Neuronal stem cell (in vitro differentiated cells): ENCODE measurements around the gene ATR.

Experiments
- DNase-seq: peaks from one replicate; pipeline ENCODE4 v3.0.0-alpha.2; 2013; ENCODE audit warnings: low spot score
- H2AFZ ChIP-seq: one replicate; pipeline ENCODE4 v1.6.1; 2013; ENCODE audit warnings: mild to moderate bottlenecking, low read length, inconsistent platforms
- H2AK5ac ChIP-seq: 2 replicates; pipeline ENCODE4 v1.6.1; 2013; ENCODE audit warnings: low read depth, mild to moderate bottlenecking, inconsistent platforms, low read length, moderate library complexity, mixed read lengths
- H2BK120ac ChIP-seq: 2 replicates; pipeline ENCODE4 v1.6.1; 2013; ENCODE audit warnings: low read depth, mild to moderate bottlenecking, inconsistent platforms, low read length, moderate library complexity, mixed read lengths
- H2BK12ac ChIP-seq: one replicate; pipeline ENCODE4 v1.6.1; 2013; ENCODE audit warnings: low read length, inconsistent platforms
- H2BK15ac ChIP-seq: 2 replicates; pipeline ENCODE4 v1.6.1; 2013; ENCODE audit warnings: mild to moderate bottlenecking, low read length, inconsistent platforms, mixed read lengths
- H2BK5ac ChIP-seq: one replicate; pipeline ENCODE4 v1.6.1; 2013; ENCODE audit warnings: inconsistent platforms, mild to moderate bottlenecking, low read length, moderate library complexity
- H3K14ac ChIP-seq: one replicate; pipeline ENCODE4 v1.6.1; 2013; ENCODE audit warnings: low read length, inconsistent platforms
- H3K18ac ChIP-seq: 2 replicates; pipeline ENCODE4 v1.6.1; 2013; ENCODE audit warnings: low read length, inconsistent platforms
- H3K23ac ChIP-seq: 2 replicates; pipeline ENCODE4 v1.6.1; 2013; ENCODE audit warnings: low read depth, mild to moderate bottlenecking, mixed read lengths, low read length, inconsistent platforms; ENCODE audit not compliant: poor library complexity
- H3K27ac ChIP-seq: replicated peaks from 3 replicates; pipeline ENCODE4 v1.5.1; 2013; ENCODE audit warnings: low read length, inconsistent platforms
- H3K27me3 ChIP-seq, 3 experiments: 2 replicates each; pipeline ENCODE4 v1.6.1; 2013; ENCODE audit warnings: low read length in 3 of 3, mild to moderate bottlenecking in 2 of 3, inconsistent platforms in 1 of 3, low read depth in 1 of 3, mixed read lengths in 1 of 3, moderate library complexity in 1 of 3; ENCODE audit not compliant: control insufficient read depth in 3 of 3, insufficient read depth in 3 of 3
- H3K36me3 ChIP-seq, 2 donors: replicated peaks in 1 of 2; 2 replicates each; pipeline ENCODE4 v1.6.1; 2013; ENCODE audit warnings: low read length in 2 of 2; ENCODE audit not compliant: control insufficient read depth in 2 of 2, insufficient read depth in 2 of 2
- H3K4ac ChIP-seq: 2 replicates; pipeline ENCODE4 v1.6.1; 2013; ENCODE audit warnings: inconsistent platforms, mild to moderate bottlenecking, low read length, moderate library complexity
- H3K4me1 ChIP-seq, 2 donors: 1 replicate in 1 of 2; 2 replicates in 1 of 2; pipeline ENCODE4 v1.6.1; 2013; ENCODE audit warnings: low read length in 2 of 2, low read depth in 1 of 2; ENCODE audit not compliant: control insufficient read depth in 2 of 2, insufficient read depth in 1 of 2
- H3K4me2 ChIP-seq: one replicate; pipeline ENCODE4 v1.6.1; 2013; ENCODE audit warnings: mild to moderate bottlenecking, low read length, inconsistent platforms; ENCODE audit not compliant: insufficient read depth, poor library complexity, severe bottlenecking
- H3K4me3 ChIP-seq, 2 donors: 2 replicates each; pipeline ENCODE4 v1.5.1; 2013; ENCODE audit warnings: low read length in 2 of 2, mild to moderate bottlenecking in 2 of 2, inconsistent platforms in 1 of 2, moderate library complexity in 1 of 2
- H3K79me1 ChIP-seq: one replicate; pipeline ENCODE4 v1.6.1; 2013; ENCODE audit warnings: low read depth, mild to moderate bottlenecking, inconsistent platforms, low read length, moderate library complexity
- H3K9ac ChIP-seq: one replicate; pipeline ENCODE4 v1.6.1; 2013; ENCODE audit warnings: mild to moderate bottlenecking, low read depth, low read length, inconsistent platforms; ENCODE audit not compliant: poor library complexity
- H3K9me3 ChIP-seq, 2 donors: replicated peaks in 1 of 2; 2 replicates each; pipeline versions ENCODE3 to v1.6.1; 2013; ENCODE audit warnings: low read length in 2 of 2, mild to moderate bottlenecking in 2 of 2, inconsistent platforms in 1 of 2, low read depth in 1 of 2, mixed read lengths in 1 of 2, moderate library complexity in 1 of 2; ENCODE audit not compliant: control insufficient read depth in 2 of 2, insufficient read depth in 1 of 2
- H4K8ac ChIP-seq: one replicate; pipeline ENCODE4 v1.6.1; 2013; ENCODE audit warnings: low read depth, mild to moderate bottlenecking, inconsistent platforms, low read length, moderate library complexity
- H4K91ac ChIP-seq: one replicate; pipeline ENCODE4 v1.6.1; 2013; ENCODE audit warnings: low read length, low read depth, mild to moderate bottlenecking, inconsistent platforms; ENCODE audit not compliant: poor library complexity
- whole genome bisulfite sequencing, 2 donors: extraction: QIAGEN DNeasy Blood & Tissue Kit; methylation state at CpG; one replicate each; pipeline ENCODE4 v1.1.7; 2013; ENCODE audit warnings: missing lambda C conversion rate in 2 of 2, mixed read lengths in 1 of 2; ENCODE audit not compliant: insufficient read length in 2 of 2, insufficient replicate concordance in 1 of 2; ENCODE audit errors: extremely low coverage in 2 of 2; 5-methylcytosine and 5-hydroxymethylcytosine counted together

Gene ATR

GRCh38 chr3:142436951-142437585 is 141.5 kb downstream of the ATR start:
- H3K23ac ChIP-seq = no peak overlapping the region
- H3K4me1 ChIP-seq = no peaks in the 10 kb centered on the region
- H3K18ac ChIP-seq = no peak overlapping the region

GRCh38 chr3:142434503-142434902 is 144.0 kb downstream of the ATR start:
- WGBS, 2 donors = no CpG with 5 or more reads among the region's 4 CpGs
- no peaks in the 10 kb centered on the region for H3K4me1 ChIP-seq
- H3K14ac ChIP-seq = no peak overlapping the region
- H3K4ac ChIP-seq = no peak overlapping the region
- no peaks in the 10 kb centered on the region for H3K27me3 ChIP-seq
- H3K9me3 ChIP-seq = no peaks in the 10 kb centered on the region
- no peak overlapping the region for H3K23ac ChIP-seq
- H3K18ac ChIP-seq = no peak overlapping the region
- no peak overlapping the region for H4K8ac ChIP-seq
- DNase-seq = no peak
- H2BK12ac ChIP-seq = no peak overlapping the region
- H2AFZ ChIP-seq = no peak overlapping the region
- no peak overlapping the region for H2BK15ac ChIP-seq
- H3K79me1 ChIP-seq = no peaks in the 10 kb centered on the region
- no peak overlapping the region for H3K27ac ChIP-seq
- no peak overlapping the region for H3K9ac ChIP-seq
- H4K91ac ChIP-seq = no peak overlapping the region
- H3K4me2 ChIP-seq = no peak overlapping the region
- H3K4me3 ChIP-seq = no peak overlapping the region
- H2AK5ac ChIP-seq = no peak overlapping the region
- peaks cover 5 to 31% of the 10 kb centered on the region in 2 donors for H3K36me3 ChIP-seq
- H2BK120ac ChIP-seq = no peak overlapping the region
- no peak overlapping the region for H2BK5ac ChIP-seq

More at GRCh38 chr3:142436951-142437585, 141.5 kb downstream of the ATR start:
- no peak overlapping the region for H2BK120ac ChIP-seq
- H3K4ac ChIP-seq = no peak overlapping the region
- no peaks in the 10 kb centered on the region for H3K9me3 ChIP-seq
- no peak overlapping the region for H3K4me3 ChIP-seq
- DNase-seq = no peak
- H3K79me1 ChIP-seq = peaks cover 4% of the 10 kb centered on the region
- H3K27me3 ChIP-seq = no peaks in the 10 kb centered on the region
- H2BK15ac ChIP-seq = no peak overlapping the region
- H2BK12ac ChIP-seq = no peak overlapping the region
- no peak overlapping the region for H4K8ac ChIP-seq
- H3K36me3 ChIP-seq = peaks cover 0 to 11% of the 10 kb centered on the region in 2 donors
- no peak overlapping the region for H2AFZ ChIP-seq
- no peak overlapping the region for H3K14ac ChIP-seq
- H3K9ac ChIP-seq = no peak overlapping the region
- no peak overlapping the region for H2AK5ac ChIP-seq
- no peak overlapping the region for H3K27ac ChIP-seq
- no peak overlapping the region for H4K91ac ChIP-seq
- H2BK5ac ChIP-seq = no peak overlapping the region
- no peak overlapping the region for H3K4me2 ChIP-seq

DNA sequence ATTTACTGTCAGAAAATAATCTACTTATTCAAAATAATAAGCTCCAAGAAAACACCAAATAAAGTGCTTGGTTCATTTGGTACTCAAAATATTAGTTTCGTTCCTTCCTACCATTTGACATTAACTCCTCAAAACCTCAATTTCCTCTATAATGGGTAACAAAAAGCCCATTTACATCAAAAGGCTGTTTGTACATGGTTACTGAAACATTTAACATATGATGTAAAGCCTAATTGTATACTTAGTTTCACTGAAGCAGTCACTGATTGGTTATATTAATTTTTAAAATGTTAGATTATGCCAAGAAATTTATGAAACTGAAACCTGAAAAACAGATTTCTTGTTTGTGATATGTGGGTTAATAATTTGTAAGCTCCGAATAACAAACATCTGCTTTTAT is 145.4 kb downstream of the ATR start:
- H3K23ac ChIP-seq = no peak overlapping the region
- no peak overlapping the region for H3K9ac ChIP-seq
- no peak overlapping the region for H2BK12ac ChIP-seq
- H3K27me3 ChIP-seq = no peaks in the 10 kb centered on the region
- no peak overlapping the region for H2BK15ac ChIP-seq
- no peaks in the 10 kb centered on the region for H3K4me1 ChIP-seq
- no peak overlapping the region for H3K4me3 ChIP-seq
- H3K4ac ChIP-seq = no peak overlapping the region
- no peak overlapping the region for H2AFZ ChIP-seq
- no peak overlapping the region for H3K14ac ChIP-seq
- H3K36me3 ChIP-seq = peaks cover 5 to 38% of the 10 kb centered on the region in 2 donors
- no peak for DNase-seq
- no peak overlapping the region for H4K91ac ChIP-seq
- H3K79me1 ChIP-seq = no peaks in the 10 kb centered on the region
- H3K27ac ChIP-seq = no peak overlapping the region
- no peaks in the 10 kb centered on the region for H3K9me3 ChIP-seq
- H2BK5ac ChIP-seq = no peak overlapping the region
- no peak overlapping the region for H3K4me2 ChIP-seq
- no peak overlapping the region for H3K18ac ChIP-seq
- H2AK5ac ChIP-seq = no peak overlapping the region
- WGBS, 2 donors = no CpG with 5 or more reads among the region's 2 CpGs
- no peak overlapping the region for H2BK120ac ChIP-seq
- H4K8ac ChIP-seq = no peak overlapping the region

GRCh38 chr3:142429582-142429981 is 149.0 kb downstream of the ATR start:
- H3K4me2 ChIP-seq = no peak overlapping the region
- H3K4me1 ChIP-seq = no peaks in the 10 kb centered on the region
- H3K36me3 ChIP-seq = peaks cover 5 to 62% of the 10 kb centered on the region in 2 donors
- no peak overlapping the region for H3K9ac ChIP-seq
- DNase-seq = no peak
- H3K27ac ChIP-seq = no peak overlapping the region
- no peak overlapping the region for H3K23ac ChIP-seq
- no peak overlapping the region for H2BK15ac ChIP-seq
- no peaks in the 10 kb centered on the region for H3K79me1 ChIP-seq
- H4K8ac ChIP-seq = no peak overlapping the region
- no peak overlapping the region for H3K4me3 ChIP-seq
- H3K9me3 ChIP-seq = no peaks in the 10 kb centered on the region
- H4K91ac ChIP-seq = no peak overlapping the region
- H3K14ac ChIP-seq = no peak overlapping the region
- H2BK5ac ChIP-seq = no peak overlapping the region
- no peak overlapping the region for H2BK120ac ChIP-seq
- no peak overlapping the region for H3K18ac ChIP-seq
- no peak overlapping the region for H2AK5ac ChIP-seq
- H2AFZ ChIP-seq = no peak overlapping the region
- H3K4ac ChIP-seq = no peak overlapping the region
- H3K27me3 ChIP-seq = no peaks in the 10 kb centered on the region
- H2BK12ac ChIP-seq = no peak overlapping the region
